Astrocyte (in vitro differentiated cells and primary cell): Measurements from ENCODE around the gene ENOSF1.

Experiments used
- CTCF ChIP-seq: IDR thresholded peaks from 2 replicates; pipeline ENCODE4 v1.5.1; 2011; ENCODE audit warnings: low read depth, mild to moderate bottlenecking, inconsistent platforms, low read length, moderate library complexity; ENCODE audit not compliant: insufficient read depth
- EZH2 ChIP-seq: IDR thresholded peaks from 2 replicates; pipeline ENCODE4 v1.6.1; 2012; ENCODE audit warnings: mild to moderate bottlenecking, low read length, inconsistent platforms; ENCODE audit not compliant: insufficient read depth

DNA sequence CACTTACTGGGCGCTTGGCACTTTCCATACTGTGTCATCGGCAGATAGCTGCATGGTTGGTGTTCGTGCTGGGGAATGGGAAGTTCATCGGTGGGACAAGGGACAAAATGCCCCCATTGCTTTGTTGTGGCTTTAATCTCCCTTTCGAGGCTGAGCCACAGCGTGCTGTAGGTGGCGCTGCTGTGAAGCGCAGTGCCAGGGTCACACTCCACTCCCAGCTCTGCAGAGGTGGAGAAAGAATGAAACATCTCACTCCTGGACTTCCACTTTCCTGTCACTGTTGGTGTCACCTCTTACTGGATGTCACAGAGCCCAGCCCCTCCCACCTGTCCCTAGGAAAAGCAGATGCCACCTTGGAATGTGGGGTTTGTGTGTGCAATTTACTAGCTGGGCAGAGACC is 46.3 kb downstream of the ENOSF1 start:
- TF ChIP-seq CTCF (no peak), EZH2 (no peak)
